DND-41 (cell line): ENCODE data around the gene SLC39A3.

Source experiments
- ATAC-seq: fragments of 200-7000 bp; cut with Tn5 transposase; 3 replicates; pipeline ENCODE4 v1.9.1; 2021; ENCODE audit warnings: low read depth; ENCODE audit not compliant: insufficient read depth
- DNase-seq: peaks from one replicate; pipeline ENCODE4 v3.0.0-alpha.2; 2020
- H2AFZ ChIP-seq: 2 replicates; pipeline ENCODE4 v1.6.0; 2012; ENCODE audit warnings: low read depth, low read length
- H3K27ac ChIP-seq: 2 replicates; pipeline ENCODE4 v1.5.1; 2012; ENCODE audit warnings: low read length, inconsistent platforms
- H3K27me3 ChIP-seq: fragments of 200-600 bp; sonication (generic); 2 replicates; pipeline ENCODE4 v1.6.0; 2012; ENCODE audit warnings: low read length, mild to moderate bottlenecking, inconsistent platforms; ENCODE audit not compliant: insufficient read depth, poor library complexity
- H3K36me3 ChIP-seq: 2 replicates; pipeline ENCODE4 v1.5.1; 2012; ENCODE audit warnings: low read length, inconsistent platforms; ENCODE audit not compliant: insufficient read depth
- H3K4me1 ChIP-seq: 2 replicates; pipeline ENCODE4 v1.5.1; 2012; ENCODE audit warnings: mild to moderate bottlenecking, low read length; ENCODE audit not compliant: insufficient read depth
- H3K4me2 ChIP-seq: 2 replicates; pipeline ENCODE4 v1.6.0; 2012; ENCODE audit warnings: mild to moderate bottlenecking, moderate library complexity, low read length, inconsistent platforms; ENCODE audit not compliant: insufficient read depth
- H3K4me3 ChIP-seq, 2 experiments: fragments of 200-600 bp in 1 of 2; shearing (Covaris generic) in 1 of 2; 2 replicates each; pipeline ENCODE4 v1.5.1; 2012 to 2016; ENCODE audit warnings: inconsistent platforms in 2 of 2, low read length in 2 of 2, mild to moderate bottlenecking in 2 of 2, low read depth in 1 of 2, moderate library complexity in 1 of 2
- H3K79me2 ChIP-seq: 2 replicates; pipeline ENCODE4 v1.6.0; 2012; ENCODE audit warnings: low read length, inconsistent platforms; ENCODE audit not compliant: insufficient read depth
- H3K9ac ChIP-seq: 2 replicates; pipeline ENCODE4 v1.6.0; 2012; ENCODE audit warnings: low read depth, mild to moderate bottlenecking, inconsistent platforms, low read length, moderate library complexity
- H3K9me3 ChIP-seq: 2 replicates; pipeline ENCODE4 v1.5.1; 2012; ENCODE audit warnings: low read length, moderate library complexity, mild to moderate bottlenecking, inconsistent platforms; ENCODE audit not compliant: insufficient read depth, severe bottlenecking
- H4K20me1 ChIP-seq: 2 replicates; pipeline ENCODE4 v1.6.0; 2012; ENCODE audit warnings: low read length; ENCODE audit not compliant: insufficient read depth
- CTCF ChIP-seq: IDR thresholded peaks from 2 replicates; pipeline ENCODE4 v1.5.1; 2012; ENCODE audit warnings: borderline replicate concordance, low read length, moderate library complexity, mild to moderate bottlenecking; ENCODE audit not compliant: poor library complexity, severe bottlenecking; ENCODE audit errors: extremely low read depth
- EZH2 ChIP-seq: IDR thresholded peaks from 3 replicates; pipeline ENCODE4 v1.6.1; 2012; ENCODE audit warnings: borderline replicate concordance, low read depth, mild to moderate bottlenecking, moderate library complexity, low read length, inconsistent platforms; ENCODE audit not compliant: severe bottlenecking

SLC39A3 gene

DNA sequence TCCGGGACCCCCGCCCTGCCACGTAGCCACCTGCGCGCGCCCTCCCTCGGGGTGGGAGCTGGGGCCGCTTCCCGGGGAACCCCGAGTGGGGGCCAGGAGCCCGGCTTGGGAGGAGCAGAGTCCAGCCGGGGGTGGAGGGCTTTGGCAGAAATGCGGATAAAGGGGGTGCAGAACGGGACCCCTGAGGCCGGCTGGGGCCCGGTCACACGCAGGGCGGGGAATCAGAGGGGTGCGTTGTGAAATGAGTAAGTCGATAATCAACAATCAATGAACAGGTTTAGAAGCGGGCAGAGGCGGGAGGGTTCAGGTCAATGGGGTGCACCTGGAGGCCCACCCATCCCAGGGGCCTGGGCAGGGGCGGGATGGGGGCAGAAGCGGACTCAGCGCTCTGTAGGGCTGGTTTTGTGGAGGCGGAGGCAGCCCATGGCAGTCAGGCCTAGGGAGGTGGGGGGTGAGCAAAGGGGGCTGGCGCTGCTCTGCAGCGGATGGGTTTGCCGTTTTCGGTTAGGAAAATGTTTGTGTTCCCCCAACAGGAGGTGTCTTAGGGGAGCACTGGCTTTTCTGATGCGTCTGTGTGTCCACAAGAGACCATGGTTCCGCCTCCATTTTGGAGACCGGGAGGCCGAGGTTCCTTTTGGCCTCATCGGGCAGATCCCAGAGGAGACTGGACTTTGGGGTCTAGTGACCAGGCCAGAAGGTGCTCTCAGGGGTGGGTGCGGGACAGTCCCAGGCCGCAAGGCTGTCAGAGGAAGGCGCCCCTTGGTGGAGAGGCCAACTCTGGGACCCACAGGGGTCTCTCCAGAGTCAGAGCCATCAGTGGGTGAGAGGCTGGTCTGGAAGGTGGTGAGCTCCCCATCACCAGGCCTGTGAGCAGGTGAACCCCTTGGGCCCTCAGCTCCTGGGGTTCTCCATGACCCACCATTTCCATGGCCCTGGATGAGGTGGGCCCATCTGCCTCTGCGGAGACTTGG is 18.0 kb downstream of the SLC39A3 start:
- Histone ChIP-seq H3K27me3 (no peaks in the 10 kb centered on the region), H3K9ac (no peak overlapping the region), H3K36me3 (no peaks in the 10 kb centered on the region), H3K4me2 (no peak overlapping the region), H3K4me1 (no peaks in the 10 kb centered on the region), H3K4me3 (no peak overlapping the region), H3K9me3 (no peaks in the 10 kb centered on the region), H4K20me1 (no peaks in the 10 kb centered on the region), H3K27ac (no peak overlapping the region), H3K79me2 (no peaks in the 10 kb centered on the region), H2AFZ (no peak overlapping the region)
- DNase-seq: no peak
- ATAC-seq: no peak
- TF ChIP-seq CTCF (no peak), EZH2 (no peak)

DNA sequence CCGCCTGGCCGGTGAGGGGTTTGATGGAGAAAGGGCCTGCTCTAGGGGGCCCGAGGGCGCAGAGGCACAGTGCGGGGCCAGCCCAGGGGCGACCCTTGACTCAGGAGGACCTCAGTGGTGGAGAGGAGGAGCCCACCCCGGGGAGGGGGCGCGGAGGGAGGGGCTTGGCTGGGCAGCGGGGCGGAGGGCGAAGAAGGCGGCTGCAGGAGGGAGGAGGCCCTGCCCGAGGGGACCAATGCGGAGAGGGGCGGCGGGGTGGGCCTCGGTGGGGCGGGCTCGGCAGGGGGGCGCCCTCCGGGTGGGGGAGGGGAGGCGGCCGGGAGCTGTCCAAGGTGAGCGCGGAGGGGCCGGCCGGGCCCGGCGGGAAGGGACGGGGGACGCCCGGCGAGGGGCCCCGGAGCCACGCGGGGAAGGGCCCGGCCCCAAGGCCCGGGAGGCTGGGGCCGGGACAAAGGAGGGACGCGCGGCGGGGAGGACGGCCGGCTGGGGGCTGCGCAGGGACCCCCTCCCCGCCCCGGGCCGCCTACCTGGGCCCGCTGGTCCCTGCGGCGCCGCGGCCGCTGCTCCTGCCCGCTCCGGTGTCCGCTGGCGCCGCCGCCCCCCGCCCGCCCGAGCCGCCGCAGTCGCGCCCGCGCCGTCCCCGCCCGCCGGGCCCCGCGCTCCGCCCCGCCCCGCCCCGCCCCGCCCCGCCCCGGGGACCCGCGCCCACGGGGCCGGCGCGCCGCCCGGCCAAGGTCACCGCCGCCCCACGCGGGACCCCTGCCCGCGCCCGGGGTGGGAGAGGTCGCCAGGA is 18.8 kb downstream of the SLC39A3 start, which contains the start of gene DIRAS1:
TSS of gene DIRAS1 (minus strand) at position 596 of the 793 bp plus-strand sequence. CDS start 3,566 bp downstream, outside the sequence.
- H3K4me2 ChIP-seq: no peak within 1 kb of the TSS

More for the DNA sequence above, 18.8 kb downstream of the SLC39A3 start, which contains the start of gene DIRAS1:
- H3K9me3 ChIP-seq: no peaks in the 10 kb centered on the region
- H3K36me3 ChIP-seq: no peaks in the 10 kb centered on the region
- no peaks in the 10 kb centered on the region for H3K4me1 ChIP-seq
- no peak within 1 kb of the TSS for H2AFZ ChIP-seq
- H3K4me3 ChIP-seq: no peak within 1 kb of the TSS
- H3K9ac ChIP-seq: no peak within 1 kb of the TSS
- H4K20me1 ChIP-seq: no peaks in the 10 kb centered on the region
- no peak for ATAC-seq
- DNase-seq: no peak
- H3K79me2 ChIP-seq: no peaks in the 10 kb centered on the region
- H3K27ac ChIP-seq: no peak within 1 kb of the TSS
- H3K27me3 ChIP-seq: no peaks in the 10 kb centered on the region
- TF ChIP-seq CTCF (no peak), EZH2 (no peak)
